Raji (cell line): ENCODE measurements around the gene OR1K1.

Experiments
- POLR2A ChIP-seq: IDR thresholded peaks from 2 replicates; pipeline ENCODE4 v1.6.1; 2011; ENCODE audit warnings: low read depth, low read length, control low read depth; ENCODE audit not compliant: insufficient read depth

OR1K1 gene

GRCh38 chr9:122835313-122835731 lies 35.4 kb downstream of the OR1K1 start:
- TF ChIP-seq POLR2A: no peak

- TF ChIP-seq POLR2A: no peak
Observed at GRCh38 chr9:122837266-122837850, 37.4 kb downstream of the OR1K1 start.

GRCh38 chr9:122841501-122841900 lies 41.6 kb downstream of the OR1K1 start:
- TF ChIP-seq POLR2A: no peak

GRCh38 chr9:122844137-122844536 lies 44.2 kb downstream of the OR1K1 start:
- TF ChIP-seq POLR2A: no peak

- TF ChIP-seq POLR2A: no peak
Observed at GRCh38 chr9:122845116-122845515, 45.2 kb downstream of the OR1K1 start.

GRCh38 chr9:122846371-122846940 lies 46.5 kb downstream of the OR1K1 start:
- no peak for TF ChIP-seq POLR2A

- TF ChIP-seq POLR2A: no peak
Observed at GRCh38 chr9:122848256-122848943, 48.5 kb downstream of the OR1K1 start.
